Fibroblast of the aortic adventitia (primary cell): ENCODE measurements around the gene TPK1. TPM values are rescaled to one million over a fixed set of nuclear protein-coding genes. Genes with fewer than 3 reads are reported as not detected.

Experiments used
- DNase-seq: peaks from one replicate; pipeline ENCODE4 v3.0.0-alpha.2; 2010; ENCODE audit warnings: low read depth
- H3K4me3 ChIP-seq: 2 replicates; pipeline ENCODE4 v1.5.1; 2011; ENCODE audit warnings: low read depth, mild to moderate bottlenecking, control low read depth, low read length, moderate library complexity
- CTCF ChIP-seq: IDR thresholded peaks from 2 replicates; pipeline ENCODE4 v1.5.1; 2011; ENCODE audit warnings: mild to moderate bottlenecking, low read length, control low read depth, inconsistent platforms; ENCODE audit not compliant: insufficient read depth
- total RNA-seq: library from RNA; depleted of rRNA; stranded (reverse); fragments of >200 nt; gene quantifications from 2 replicates; pipeline ENCODE4 v1.2.3, GENCODE V29; 2012; ENCODE audit warnings: low replicate concordance

Gene TPK1
- total RNA-seq, 1 donor: 7.6 TPM

GRCh38 chr7:144525956-144526355, 309.9 kb downstream of the TPK1 start:
- no peak overlapping the region for H3K4me3 ChIP-seq
- DNase-seq: no peak
- no peak for TF ChIP-seq CTCF

GRCh38 chr7:144524271-144524670, 311.6 kb downstream of the TPK1 start:
- no peak for DNase-seq
- H3K4me3 ChIP-seq: no peak overlapping the region
- no peak for TF ChIP-seq CTCF

- no peak for DNase-seq
- no peak overlapping the region for H3K4me3 ChIP-seq
- no peak for TF ChIP-seq CTCF
These were observed 312.2 kb downstream of the TPK1 start for GRCh38 chr7:144523621-144524020.

GRCh38 chr7:144519925-144520324, 315.9 kb downstream of the TPK1 start:
- no peak overlapping the region for H3K4me3 ChIP-seq
- no peak for TF ChIP-seq CTCF
- no peak for DNase-seq

- H3K4me3 ChIP-seq: no peak overlapping the region
- no peak for DNase-seq
- TF ChIP-seq CTCF: no peak
These were observed 317.5 kb downstream of the TPK1 start for GRCh38 chr7:144518360-144518759.

GRCh38 chr7:144517749-144518148, 318.1 kb downstream of the TPK1 start:
- TF ChIP-seq CTCF: no peak
- no peak overlapping the region for H3K4me3 ChIP-seq
- DNase-seq: no peak

- no peak for DNase-seq
- TF ChIP-seq CTCF: no peak
- no peak overlapping the region for H3K4me3 ChIP-seq
These were observed 318.9 kb downstream of the TPK1 start for GRCh38 chr7:144516729-144517525.
